Hepatocyte (in vitro differentiated cells): ENCODE data around the gene NOTUM. TPM values are rescaled to one million over a fixed set of nuclear protein-coding genes. Genes with fewer than 3 reads are reported as not detected.

Experiments
- DNase-seq: peaks from one replicate; pipeline ENCODE4 v3.0.0-alpha.2; 2016; ENCODE audit warnings: low spot score
- H2AFZ ChIP-seq: fragments of 200-600 bp; sonication (generic); 2 replicates; pipeline ENCODE4 v1.6.0; 2016; ENCODE audit warnings: antibody characterized with exemption, mild to moderate bottlenecking
- H3K27ac ChIP-seq: fragments of 200-600 bp; sonication (generic); 2 replicates; pipeline ENCODE4 v1.5.1; 2016; ENCODE audit warnings: mild to moderate bottlenecking
- H3K27me3 ChIP-seq: fragments of 200-600 bp; sonication (generic); 2 replicates; pipeline ENCODE4 v1.6.1; 2016
- H3K36me3 ChIP-seq: fragments of 200-600 bp; sonication (generic); replicated peaks from 2 replicates; pipeline ENCODE4 v1.5.1; 2016; ENCODE audit warnings: low read depth; ENCODE audit not compliant: insufficient read depth
- H3K4me1 ChIP-seq: fragments of 200-600 bp; sonication (generic); 2 replicates; pipeline ENCODE4 v1.5.1; 2016; ENCODE audit warnings: mild to moderate bottlenecking, moderate library complexity; ENCODE audit not compliant: insufficient read depth
- H3K4me2 ChIP-seq: fragments of 200-600 bp; sonication (generic); 2 replicates; pipeline ENCODE4 v1.6.0; 2016
- H3K4me3 ChIP-seq: fragments of 200-600 bp; sonication (generic); 2 replicates; pipeline ENCODE4 v1.5.1; 2016; ENCODE audit warnings: mild to moderate bottlenecking
- H3K79me2 ChIP-seq: fragments of 200-600 bp; sonication (generic); 2 replicates; pipeline ENCODE4 v1.6.0; 2017; ENCODE audit warnings: mild to moderate bottlenecking
- H3K9me2 ChIP-seq: fragments of 200-600 bp; sonication (generic); replicated peaks from 2 replicates; pipeline ENCODE4 v1.6.0; 2017; ENCODE audit warnings: mild to moderate bottlenecking; ENCODE audit not compliant: insufficient read depth
- H3K9me3 ChIP-seq: fragments of 200-600 bp; sonication (generic); 2 replicates; pipeline ENCODE4 v1.5.1; 2016; ENCODE audit warnings: low read depth, mild to moderate bottlenecking
- H4K20me1 ChIP-seq: fragments of 200-600 bp; sonication (generic); 2 replicates; pipeline ENCODE4 v1.6.0; 2016; ENCODE audit warnings: mild to moderate bottlenecking; ENCODE audit not compliant: insufficient read depth, poor library complexity, severe bottlenecking
- CTCF ChIP-seq: fragments of 200-600 bp; sonication (generic); IDR thresholded peaks from 2 replicates; pipeline ENCODE4 v1.5.1; 2016; ENCODE audit warnings: antibody characterized with exemption, mild to moderate bottlenecking; ENCODE audit not compliant: poor library complexity
- EZH2 ChIP-seq: fragments of 200-600 bp; sonication (generic); IDR thresholded peaks from 2 replicates; pipeline ENCODE4 v1.6.1; 2016; ENCODE audit warnings: antibody characterized with exemption, mild to moderate bottlenecking, borderline replicate concordance
- EZH2phosphoT487 ChIP-seq: fragments of 200-600 bp; sonication (generic); IDR thresholded peaks from one replicate; pipeline ENCODE4 v1.6.1; 2018; ENCODE audit warnings: antibody characterized with exemption, mild to moderate bottlenecking, low read depth, moderate library complexity; ENCODE audit not compliant: unreplicated experiment, severe bottlenecking
- WGBS: methylation state at CpG from one replicate; pipeline ENCODE4 v1.1.6; 2016; ENCODE audit warnings: low lambda C conversion rate; ENCODE audit errors: missing lambda C conversion rate; 5-methylcytosine and 5-hydroxymethylcytosine counted together
- polyA plus RNA-seq: library from polyadenylated mRNA; unstranded; fragments of >200 nt; fragmentation: Nextera tagmentation; extraction: Ambion mirVana; gene quantifications from 2 replicates; pipeline ENCODE4 v1.2.1, GENCODE V29; 2016
- total RNA-seq: library from RNA; depleted of rRNA; stranded (reverse); fragments of >200 nt; gene quantifications from 2 replicates; pipeline ENCODE4 v1.2.3, GENCODE V29; 2014

The NOTUM gene
- total and polyA plus RNA-seq, 2 experiments from 2014 or later, result 1.0 to 4.7 TPM

- no peak overlapping the region for H3K4me2 ChIP-seq
- H3K79me2 ChIP-seq, result peaks cover 18% of the 10 kb centered on the region
- H3K9me2 ChIP-seq, result no peaks in the 10 kb centered on the region
- H4K20me1 ChIP-seq, result peaks cover 7% of the 10 kb centered on the region
- DNase-seq, result no peak
- H3K9me3 ChIP-seq, result no peaks in the 10 kb centered on the region
- no peaks in the 10 kb centered on the region for H3K36me3 ChIP-seq
- TF ChIP-seq CTCF (no peak), EZH2 (no peak), EZH2phosphoT487 (no peak)
- WGBS, result 96% methylated on average over 16 of the region's 16 CpGs
- H3K4me1 ChIP-seq, result peaks cover 22% of the 10 kb centered on the region
- no peak overlapping the region for H3K4me3 ChIP-seq
- no peak overlapping the region for H3K27ac ChIP-seq
- H3K27me3 ChIP-seq, result no peaks in the 10 kb centered on the region
- H2AFZ ChIP-seq, result no peak overlapping the region
Observed at GRCh38 chr17:81905424-81905875, 55.5 kb downstream of the NOTUM start.

- WGBS, result 92% methylated on average over 28 of the region's 28 CpGs
Observed at GRCh38 chr17:81904600-81905423, 56.2 kb downstream of the NOTUM start.

GRCh38 chr17:81903896-81904599, 56.9 kb downstream of the NOTUM start:
- peaks cover 7% of the 10 kb centered on the region for H3K79me2 ChIP-seq
- no peaks in the 10 kb centered on the region for H3K27me3 ChIP-seq
- WGBS, result 96% methylated on average over 24 of the region's 24 CpGs
- H3K27ac ChIP-seq, result no peak overlapping the region
- H3K4me3 ChIP-seq, result no peak overlapping the region
- no peaks in the 10 kb centered on the region for H3K9me2 ChIP-seq
- H3K9me3 ChIP-seq, result no peaks in the 10 kb centered on the region
- H4K20me1 ChIP-seq, result peaks cover 3% of the 10 kb centered on the region
- no peak overlapping the region for H3K4me2 ChIP-seq
- H3K4me1 ChIP-seq, result peaks cover 11% of the 10 kb centered on the region
- TF ChIP-seq EZH2phosphoT487, result no peak
- no peak for TF ChIP-seq EZH2
- no peak for TF ChIP-seq CTCF
- no peaks in the 10 kb centered on the region for H3K36me3 ChIP-seq
- DNase-seq, result no peak
- no peak overlapping the region for H2AFZ ChIP-seq

More at GRCh38 chr17:81904600-81905423, 56.2 kb downstream of the NOTUM start:
- H3K4me1 ChIP-seq, result peaks cover 16% of the 10 kb centered on the region
- no peak overlapping the region for H2AFZ ChIP-seq
- H4K20me1 ChIP-seq, result peaks cover 4% of the 10 kb centered on the region
- H3K4me3 ChIP-seq, result no peak overlapping the region
- no peaks in the 10 kb centered on the region for H3K9me2 ChIP-seq
- H3K9me3 ChIP-seq, result no peaks in the 10 kb centered on the region
- H3K27ac ChIP-seq, result no peak overlapping the region
- no peak for DNase-seq
- peaks cover 15% of the 10 kb centered on the region for H3K79me2 ChIP-seq
- H3K27me3 ChIP-seq, result no peaks in the 10 kb centered on the region
- no peak overlapping the region for H3K4me2 ChIP-seq
- TF ChIP-seq CTCF, result no peak
- no peak for TF ChIP-seq EZH2phosphoT487
- TF ChIP-seq EZH2, result no peak
- H3K36me3 ChIP-seq, result no peaks in the 10 kb centered on the region
